ENCODE results near the gene UMPS. TPM values are rescaled to one million over a fixed set of nuclear protein-coding genes. Genes with fewer than 3 reads are reported as not detected.

The UMPS gene
- total and polyA plus RNA-seq, 9 of the 15 experiments (the other 6 are each of a cell fraction or from before 2014, with no cell fraction given): 28.9 to 91.0 (median 45.9) TPM

DNA sequence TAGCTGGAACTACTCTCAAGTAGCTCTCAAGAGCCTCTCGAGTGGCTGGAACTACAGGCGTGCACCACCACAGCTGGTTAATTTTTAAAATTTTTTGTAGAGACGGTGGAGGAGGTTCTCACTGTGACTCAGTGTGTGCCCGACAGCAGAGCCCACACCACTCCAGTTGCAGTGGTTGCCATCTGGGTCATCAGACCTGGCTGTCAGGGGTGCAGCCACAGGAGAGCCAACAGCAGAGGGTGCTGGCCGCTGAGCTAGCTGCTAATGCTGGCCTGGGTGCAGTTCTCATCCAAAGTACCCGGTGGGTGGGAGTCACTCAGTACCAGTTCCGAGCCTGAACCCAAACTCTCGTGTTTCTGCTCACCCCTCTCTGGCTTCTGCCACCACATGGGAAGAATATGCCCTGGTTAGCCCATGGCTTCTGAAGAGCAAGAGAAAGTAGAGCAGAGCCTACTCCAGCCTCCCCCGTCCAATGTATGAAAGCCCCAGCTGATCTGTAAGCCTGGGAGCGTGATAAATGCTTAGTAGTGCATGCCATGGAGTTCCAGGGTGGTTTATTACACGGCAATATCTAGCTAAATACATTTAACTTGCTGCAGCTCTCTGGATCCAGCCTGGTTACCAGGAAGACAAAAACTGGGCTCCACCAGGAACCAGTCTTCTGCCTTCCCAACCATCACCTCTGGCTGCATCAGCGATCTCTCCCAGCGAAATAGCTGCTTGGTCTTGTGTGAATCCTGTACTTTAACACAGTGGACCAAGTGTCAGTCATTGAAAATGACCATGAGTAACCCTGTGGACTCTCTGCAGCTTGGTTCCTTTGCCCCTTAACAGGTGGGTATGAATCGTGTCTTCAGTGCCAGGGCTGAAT, 17.1 kb downstream of the UMPS start:
- Histone ChIP-seq H3K9me1 (ENCODE audit: control insufficient read depth, insufficient read depth, low read length) (no peaks in the 10 kb centered on the region), H4K20me1 (replicated peaks; ENCODE audit: control insufficient read depth, insufficient read depth, low read length) (no peaks in the 10 kb centered on the region; the same call in 1 of the 2 replicates), H2AFZ (ENCODE audit: low read depth, low read length) (no peak overlapping the region), H3K27me3 (ENCODE audit: control insufficient read depth in 2 of 2, insufficient read depth in 2 of 2, low read length in 2 of 2) (no peaks in the 10 kb centered on the region), H3K79me2 (ENCODE audit: control insufficient read depth, insufficient read depth, low read length) (no peaks in the 10 kb centered on the region), H3K4me1 (replicated peaks in 1 of 2; ENCODE audit: control insufficient read depth in 2 of 2, insufficient read depth in 2 of 2, low read length in 2 of 2) (peaks cover 0 to 2% of the 10 kb centered on the region in 2 experiments; a peak in 3 of 5 replicates), H3K9me3 (replicated peaks; ENCODE audit: control insufficient read depth, insufficient read depth, low read depth, low read length) (no peaks in the 10 kb centered on the region), H3K4me3 (no peak overlapping the region), H3K4me2 (ENCODE audit: insufficient read depth, low read length) (no peak overlapping the region), H3K36me3 (ENCODE audit: control insufficient read depth, insufficient read depth, low read length) (peaks cover 41% of the 10 kb centered on the region), H3K9ac (ENCODE audit: insufficient read depth in 1 of 2, low read depth in 2 of 2, low read length in 2 of 2) (no peak overlapping the region), H3K27ac (ENCODE audit: extremely low read depth, low read depth, low read length) (no peak overlapping the region)
- TF ChIP-seq ZNF584 (CRISPR knock-in tag; IDR thresholded peaks at IDR 0.05; ENCODE audit: low read depth): no peak
- no peak for TF ChIP-seq ZNF717 (CRISPR knock-in tag; IDR thresholded peaks at IDR 0.05)
- TF ChIP-seq RAD21 (CRISPR knock-in tag; conservative IDR thresholded peaks at IDR 0.05 in 1 of 2, IDR thresholded peaks at IDR 0.05 in 1 of 2): no peak
- TF ChIP-seq POLR2A (conservative IDR thresholded peaks at IDR 0.05): 0 out of 2 replicates have a peak, but pooled peaks have one; percentile 17
- TF ChIP-seq, protein P1, sequence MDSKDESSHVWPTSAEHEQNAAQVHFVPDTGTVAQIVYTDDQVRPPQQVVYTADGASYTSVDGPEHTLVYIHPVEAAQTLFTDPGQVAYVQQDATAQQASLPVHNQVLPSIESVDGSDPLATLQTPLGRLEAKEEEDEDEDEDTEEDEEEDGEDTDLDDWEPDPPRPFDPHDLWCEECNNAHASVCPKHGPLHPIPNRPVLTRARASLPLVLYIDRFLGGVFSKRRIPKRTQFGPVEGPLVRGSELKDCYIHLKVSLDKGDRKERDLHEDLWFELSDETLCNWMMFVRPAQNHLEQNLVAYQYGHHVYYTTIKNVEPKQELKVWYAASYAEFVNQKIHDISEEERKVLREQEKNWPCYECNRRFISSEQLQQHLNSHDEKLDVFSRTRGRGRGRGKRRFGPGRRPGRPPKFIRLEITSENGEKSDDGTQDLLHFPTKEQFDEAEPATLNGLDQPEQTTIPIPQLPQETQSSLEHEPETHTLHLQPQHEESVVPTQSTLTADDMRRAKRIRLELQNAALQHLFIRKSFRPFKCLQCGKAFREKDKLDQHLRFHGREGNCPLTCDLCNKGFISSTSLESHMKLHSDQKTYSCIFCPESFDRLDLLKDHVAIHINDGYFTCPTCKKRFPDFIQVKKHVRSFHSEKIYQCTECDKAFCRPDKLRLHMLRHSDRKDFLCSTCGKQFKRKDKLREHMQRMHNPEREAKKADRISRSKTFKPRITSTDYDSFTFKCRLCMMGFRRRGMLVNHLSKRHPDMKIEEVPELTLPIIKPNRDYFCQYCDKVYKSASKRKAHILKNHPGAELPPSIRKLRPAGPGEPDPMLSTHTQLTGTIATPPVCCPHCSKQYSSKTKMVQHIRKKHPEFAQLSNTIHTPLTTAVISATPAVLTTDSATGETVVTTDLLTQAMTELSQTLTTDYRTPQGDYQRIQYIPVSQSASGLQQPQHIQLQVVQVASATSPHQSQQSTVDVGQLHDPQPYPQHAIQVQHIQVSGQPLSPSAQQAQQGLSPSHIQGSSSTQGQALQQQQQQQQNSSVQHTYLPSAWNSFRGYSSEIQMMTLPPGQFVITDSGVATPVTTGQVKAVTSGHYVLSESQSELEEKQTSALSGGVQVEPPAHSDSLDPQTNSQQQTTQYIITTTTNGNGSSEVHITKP (IDR thresholded peaks at IDR 0.05; ENCODE audit: partially characterized antibody): no peak
- intact Hi-C loops (cut with micrococcal nuclease) (no loop called here), in situ Hi-C loops (cut with MboI) (no loop called here)
- POLR2A ChIA-PET: interaction anchor here (1.2 to 1.7 kb wide), 2 partner anchors 9 to 159 kb away, joined by 3 to 6 read pairs; no protein-coding TSS in a partner anchor
- peak; percentile 37 for ATAC-seq
- BruUV-seq (replicated peaks): no TSS peak
- no peak for FAIRE-seq
- DNase-seq (ENCODE audit: extremely low read depth in 1 of 4, low spot score in 3 of 4): no peak
- WGBS (ENCODE audit: insufficient coverage, low coverage, missing lambda C conversion rate): 91% methylated on average over 12 of the region's 14 CpGs
- CTCF ChIA-PET (ENCODE audit: low intra/inter-chr PET ratio): no interaction called here
